ENCODE data around the gene PGF.

PGF gene

DNA sequence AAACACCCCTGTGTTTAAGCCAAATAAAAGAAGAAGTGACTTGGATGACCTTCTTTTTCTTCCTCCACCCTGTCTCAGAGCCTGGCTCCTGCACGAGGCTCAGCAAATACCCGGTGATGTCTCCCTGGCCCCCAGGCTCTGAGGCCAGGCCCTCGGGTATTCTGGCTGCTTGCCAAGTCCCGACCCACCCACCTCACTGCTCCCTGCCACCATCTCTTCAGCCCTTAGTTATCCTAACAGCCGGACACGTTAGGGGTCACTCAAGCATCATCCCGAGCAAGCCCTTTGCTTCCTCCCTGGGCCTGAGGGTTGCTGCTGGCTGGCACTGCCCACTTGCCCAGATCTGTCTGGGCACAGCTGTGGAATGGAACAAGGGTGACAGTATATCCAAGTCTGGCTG lies 39.6 kb downstream of the PGF start:
- no peak for DNase-seq

DNA sequence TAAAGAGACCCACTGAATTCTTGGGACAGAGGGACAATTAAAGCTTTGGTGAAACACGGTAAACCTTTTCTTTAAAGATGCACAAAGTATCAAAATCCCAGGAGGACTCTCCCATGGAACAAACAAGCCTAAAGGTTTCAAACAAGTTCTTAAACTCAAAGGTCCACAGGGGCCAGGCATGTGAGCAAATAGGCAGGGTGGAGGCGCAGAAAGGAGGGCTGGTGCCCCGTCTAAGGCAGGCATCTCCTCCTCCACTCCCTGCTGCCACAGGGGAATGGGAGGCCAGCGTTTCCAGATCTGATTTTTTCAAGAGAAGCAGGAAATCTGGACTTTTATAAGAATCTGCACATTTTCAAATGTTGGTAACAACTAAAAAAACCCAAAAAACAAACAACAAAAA lies 40.0 kb downstream of the PGF start:
- no peak for DNase-seq

DNA sequence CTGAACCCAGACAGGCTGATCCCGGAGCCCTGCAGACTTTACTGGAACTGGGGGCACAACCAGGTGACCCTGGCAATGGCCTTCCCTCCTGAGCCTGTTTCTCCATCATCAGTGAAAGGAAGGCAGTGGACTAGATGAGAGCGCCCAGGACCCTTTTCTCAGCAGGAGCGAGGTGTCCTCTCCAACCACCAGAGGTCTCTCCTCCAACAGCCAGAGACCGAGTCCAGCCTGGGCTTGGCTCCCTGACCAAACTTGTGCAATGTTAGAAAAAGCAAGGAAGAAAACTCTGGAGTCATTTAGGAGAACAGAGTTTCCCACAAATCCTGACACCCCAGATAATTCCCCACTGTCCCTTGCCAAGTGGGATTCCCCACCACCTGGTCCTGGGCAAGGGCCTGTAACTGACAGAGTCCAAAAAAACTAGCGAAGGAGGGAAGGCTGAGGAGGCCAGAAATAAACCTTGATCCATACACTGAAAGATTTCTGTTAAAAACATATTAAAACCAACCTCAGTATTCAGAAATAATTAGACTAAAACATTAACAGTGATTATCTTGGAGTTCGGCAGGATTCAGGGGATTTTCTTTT lies 41.3 kb downstream of the PGF start:
- no peak for DNase-seq

DNA sequence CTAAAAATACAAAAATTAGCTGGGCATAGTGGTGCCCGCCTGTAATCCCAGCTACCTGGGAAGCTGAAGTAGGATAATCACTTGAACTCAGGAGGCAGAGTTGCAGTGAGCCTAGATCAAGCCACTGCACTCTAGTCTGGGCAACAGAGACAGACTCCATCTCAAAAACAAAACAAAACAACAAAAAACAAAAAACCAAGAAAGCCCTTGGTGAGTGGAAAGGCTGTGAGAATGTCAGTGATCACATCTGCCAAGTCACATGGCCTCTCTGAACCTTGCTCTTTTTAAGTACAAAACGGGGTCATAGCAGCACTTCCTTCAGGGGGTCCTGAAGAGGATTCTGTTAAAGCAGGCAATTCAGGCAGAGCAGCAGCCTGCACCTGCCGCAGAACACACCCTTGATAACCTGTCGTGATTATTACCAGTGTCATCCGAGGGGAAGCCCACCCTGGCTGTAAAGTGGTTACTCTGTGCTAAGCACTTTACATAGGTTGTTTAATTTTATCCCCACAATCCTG lies 41.9 kb downstream of the PGF start:
- DNase-seq: no peak

DNA sequence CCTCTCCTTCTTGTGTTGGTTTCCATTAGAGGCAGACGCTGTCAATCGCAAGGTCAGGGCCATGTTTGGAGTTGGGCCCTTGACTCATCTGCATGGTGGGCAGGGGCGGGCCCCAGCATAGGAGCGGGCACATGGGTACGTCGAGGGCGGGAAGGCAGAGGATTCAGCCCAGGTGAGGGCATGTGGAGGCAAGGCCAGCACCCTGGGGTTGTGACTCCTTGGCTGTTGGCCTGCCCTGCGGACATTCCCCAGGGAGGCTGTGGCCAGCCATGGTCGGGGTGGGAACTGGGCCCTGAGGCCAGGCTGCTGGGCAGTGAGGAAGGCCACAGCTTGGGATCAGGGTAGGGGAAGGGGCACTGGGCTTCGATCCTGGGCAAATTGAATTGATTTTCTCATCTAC lies 42.6 kb downstream of the PGF start:
- DNase-seq: no peak

DNA sequence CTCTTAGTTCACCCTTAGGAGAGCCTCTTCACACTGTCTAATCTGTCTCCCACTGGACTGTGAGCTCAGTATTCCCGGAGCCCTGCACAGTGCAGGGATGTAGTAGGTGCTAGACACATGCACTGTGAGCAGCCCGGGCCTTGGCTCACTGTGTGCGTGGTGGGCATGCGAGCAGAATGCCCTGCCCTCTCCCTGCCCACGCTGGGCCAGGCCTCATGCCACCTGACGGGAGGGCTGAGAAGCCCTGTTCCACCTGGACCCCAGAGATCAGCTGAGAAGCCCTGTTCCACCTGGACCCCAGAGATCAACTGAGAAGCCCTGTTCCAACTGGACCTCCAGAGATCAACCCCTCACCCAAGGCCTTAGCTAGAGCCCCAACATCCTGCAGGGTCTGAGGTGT lies 43.3 kb downstream of the PGF start:
- DNase-seq: no peak

DNA sequence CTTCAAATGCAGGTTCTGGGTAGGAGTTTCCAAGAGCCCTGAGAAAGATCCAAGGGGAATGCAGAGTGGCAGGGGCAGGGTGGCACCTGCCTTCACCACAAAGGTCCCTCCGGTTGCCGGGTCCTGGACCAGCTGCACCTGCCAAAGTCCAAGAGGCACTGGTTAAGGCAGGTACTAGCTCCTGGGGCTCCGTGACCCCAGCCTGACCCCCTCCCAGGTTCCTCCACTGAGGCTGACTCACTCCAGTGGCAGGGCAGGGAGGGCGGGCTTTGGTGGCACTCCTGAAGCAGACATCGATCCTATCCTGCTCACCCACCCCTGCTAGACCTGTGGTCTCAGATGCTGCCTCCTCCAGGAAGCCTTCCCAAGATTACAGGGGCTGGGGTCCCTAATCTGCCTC lies 43.7 kb downstream of the PGF start:
- no peak for DNase-seq

DNA sequence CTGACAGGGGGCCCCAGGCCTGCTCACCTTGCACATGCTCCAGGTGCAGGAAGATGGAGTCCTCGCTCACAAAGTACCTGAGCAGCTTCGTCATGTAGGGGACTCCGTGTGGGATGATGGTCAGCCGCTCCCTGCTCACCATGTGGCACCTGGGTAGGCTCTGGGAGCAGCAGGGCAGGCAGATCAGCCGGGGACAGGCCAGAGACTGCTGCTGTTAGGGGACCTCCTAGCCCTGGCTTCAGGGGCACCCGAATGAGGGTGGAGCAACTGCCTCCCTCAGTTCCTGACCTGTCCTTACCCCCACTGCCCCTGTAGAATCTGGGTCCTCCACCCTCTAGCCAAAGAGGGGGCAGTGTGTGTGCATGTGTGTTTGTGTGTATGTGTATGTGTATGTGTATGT lies 44.2 kb downstream of the PGF start:
- DNase-seq: no peak

DNA sequence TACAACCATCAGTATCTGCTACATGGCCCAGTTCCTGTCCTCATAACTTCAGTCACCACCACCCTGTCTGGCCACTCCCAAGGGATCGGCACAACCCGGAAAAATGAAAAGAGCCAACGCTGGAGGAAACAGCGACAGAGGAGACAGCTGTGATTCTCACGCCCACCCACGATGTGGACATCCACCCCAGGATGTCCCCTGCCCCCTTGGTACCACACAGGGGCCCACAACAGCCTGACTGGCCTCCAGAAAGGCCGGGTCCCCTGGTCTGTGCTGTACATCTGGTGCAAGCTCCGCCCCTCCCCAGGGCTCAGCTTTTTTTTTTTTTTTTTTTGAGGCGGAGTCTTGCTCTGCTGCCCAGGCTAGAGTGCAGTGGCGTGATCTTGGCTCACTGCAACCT lies 44.8 kb downstream of the PGF start:
- no peak for DNase-seq

DNA sequence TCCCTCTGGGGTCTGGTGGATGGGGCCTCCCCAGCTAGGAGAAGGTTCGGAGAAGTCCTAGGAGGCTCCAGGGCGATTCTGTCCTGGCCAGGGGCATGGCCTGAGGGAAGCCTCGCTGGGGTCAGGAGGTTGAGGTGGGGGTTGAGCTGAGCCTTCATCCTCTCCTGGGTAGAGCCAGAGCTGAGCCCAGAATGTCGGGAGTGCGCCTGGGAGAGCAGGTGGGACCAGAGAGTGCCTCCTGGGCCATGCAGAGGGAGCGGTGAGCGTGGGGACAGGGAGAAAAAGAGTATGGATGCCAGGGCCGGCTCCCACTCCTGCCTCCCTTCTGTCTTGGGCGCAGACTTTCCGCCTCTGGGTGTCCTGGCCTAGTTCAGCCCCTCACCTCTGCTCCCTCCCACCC lies 45.5 kb downstream of the PGF start:
- no peak for DNase-seq

DNA sequence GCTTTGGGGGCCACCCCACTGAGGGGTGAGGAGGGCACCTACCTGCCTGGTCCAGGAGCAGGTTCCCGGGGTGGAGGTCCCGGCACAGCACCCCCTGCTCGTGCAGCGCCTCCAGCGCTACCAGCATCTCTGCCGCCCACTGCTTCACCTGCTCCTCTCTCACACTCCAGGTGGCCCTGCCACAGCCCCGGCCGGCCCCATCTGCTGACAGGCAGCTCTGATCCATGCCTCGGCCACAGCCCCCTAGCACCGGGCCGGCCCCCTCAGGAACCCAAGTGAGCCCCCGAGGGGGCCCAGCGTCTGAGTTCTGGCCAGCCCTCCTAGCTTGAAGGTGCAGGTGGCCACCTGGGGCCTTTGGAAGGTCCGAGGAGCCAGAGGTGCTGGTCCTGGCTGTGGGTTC lies 45.9 kb downstream of the PGF start:
- DNase-seq: no peak

DNA sequence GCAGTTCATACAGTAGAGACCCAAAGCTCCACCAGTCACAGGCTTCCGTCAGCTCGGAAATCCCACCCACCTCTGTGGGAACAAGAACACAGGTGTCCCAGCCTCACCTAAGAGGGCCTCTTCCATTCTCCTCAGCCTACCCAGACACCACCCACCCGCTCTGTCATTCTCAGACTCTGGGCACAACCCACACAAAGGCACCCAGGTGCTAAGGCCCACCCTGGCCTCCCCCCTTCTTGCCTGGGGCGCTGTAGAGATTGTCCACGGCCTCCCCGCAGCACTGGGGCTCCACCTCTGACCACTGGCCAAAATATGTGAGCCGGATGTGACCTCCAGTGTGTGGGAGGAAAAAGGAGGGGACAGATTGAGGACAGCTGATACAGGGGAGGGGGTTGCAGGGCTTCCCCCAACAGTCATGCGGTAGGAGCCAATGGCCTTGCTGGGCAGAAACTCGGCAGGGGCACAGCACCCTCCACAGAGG lies 46.5 kb downstream of the PGF start:
- DNase-seq: no peak

DNA sequence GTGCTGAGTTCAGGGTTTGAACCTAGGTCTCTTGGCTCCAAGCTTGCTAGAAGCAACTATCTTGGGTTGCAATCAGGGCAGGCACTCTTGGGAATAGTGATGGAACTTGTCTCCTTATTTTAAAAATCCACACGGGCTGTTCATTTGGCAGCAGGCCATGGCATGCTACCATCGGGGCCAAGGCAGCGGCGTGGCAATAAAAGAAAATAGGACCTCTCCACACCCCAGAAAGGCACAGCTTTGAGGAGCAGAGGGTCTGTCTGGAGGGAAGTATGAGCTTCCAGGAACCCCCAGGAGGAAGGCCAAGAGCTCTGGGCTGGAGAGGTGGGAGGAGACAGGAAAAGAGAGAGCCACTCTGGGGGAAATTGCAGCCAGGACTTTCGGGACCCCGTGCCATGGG lies 47.7 kb downstream of the PGF start:
- no peak for DNase-seq

DNA sequence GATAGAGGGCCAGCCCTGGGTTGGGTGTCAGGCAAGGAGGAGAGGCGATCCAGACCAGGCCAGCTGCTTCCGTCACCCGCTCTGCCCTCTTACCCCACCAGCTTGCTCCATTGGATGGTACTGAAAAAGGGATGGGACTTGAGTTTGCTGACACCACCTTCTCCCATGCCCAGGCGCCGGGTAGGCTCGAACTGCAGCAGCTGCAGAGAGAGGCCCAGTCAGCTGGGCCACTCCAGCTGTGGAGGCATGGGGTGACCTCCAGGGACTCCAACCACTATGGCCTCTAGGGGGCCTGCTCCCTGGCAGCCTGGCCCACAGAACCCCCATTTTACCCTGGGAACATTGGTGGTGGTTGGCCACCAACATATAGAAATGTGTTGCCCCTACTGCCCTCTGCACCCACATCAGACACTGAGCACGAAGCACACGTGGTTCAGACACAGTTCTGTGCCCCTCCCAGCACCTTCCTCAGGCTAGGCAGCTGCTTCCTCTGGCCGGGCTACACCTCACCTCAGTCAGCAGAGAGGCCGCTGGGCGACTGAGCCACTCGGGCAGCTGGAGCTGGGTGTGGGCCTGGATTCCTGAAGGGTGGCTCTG lies 48.4 kb downstream of the PGF start:
- no peak for DNase-seq

DNA sequence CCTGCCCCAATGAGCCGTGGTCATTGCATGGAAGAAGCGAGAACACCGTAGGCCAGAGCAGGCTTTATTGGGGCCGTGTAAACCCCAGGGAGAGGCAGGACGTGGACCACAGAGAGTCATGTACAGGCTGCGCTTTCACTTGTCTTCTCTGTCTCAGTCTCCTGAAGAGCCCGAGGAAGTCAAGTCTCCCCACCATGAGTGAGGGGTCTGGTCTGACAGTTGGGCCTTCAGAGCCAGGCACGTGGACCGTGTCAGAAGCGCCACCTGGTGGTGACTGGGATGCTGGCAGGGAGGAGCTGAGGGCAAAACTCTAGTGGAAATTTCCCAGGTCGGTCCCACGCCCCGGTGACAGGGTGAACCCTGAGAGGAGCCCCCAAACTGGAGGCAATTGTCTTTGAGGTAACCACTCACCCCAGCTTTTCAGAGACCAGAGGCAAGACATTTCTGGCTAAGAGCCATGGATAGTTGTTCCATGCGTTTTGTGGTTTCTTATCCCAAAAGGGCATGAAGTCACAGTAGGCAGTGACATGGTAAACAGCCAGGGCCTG lies 49.7 kb downstream of the PGF start:
- no peak for DNase-seq

DNA sequence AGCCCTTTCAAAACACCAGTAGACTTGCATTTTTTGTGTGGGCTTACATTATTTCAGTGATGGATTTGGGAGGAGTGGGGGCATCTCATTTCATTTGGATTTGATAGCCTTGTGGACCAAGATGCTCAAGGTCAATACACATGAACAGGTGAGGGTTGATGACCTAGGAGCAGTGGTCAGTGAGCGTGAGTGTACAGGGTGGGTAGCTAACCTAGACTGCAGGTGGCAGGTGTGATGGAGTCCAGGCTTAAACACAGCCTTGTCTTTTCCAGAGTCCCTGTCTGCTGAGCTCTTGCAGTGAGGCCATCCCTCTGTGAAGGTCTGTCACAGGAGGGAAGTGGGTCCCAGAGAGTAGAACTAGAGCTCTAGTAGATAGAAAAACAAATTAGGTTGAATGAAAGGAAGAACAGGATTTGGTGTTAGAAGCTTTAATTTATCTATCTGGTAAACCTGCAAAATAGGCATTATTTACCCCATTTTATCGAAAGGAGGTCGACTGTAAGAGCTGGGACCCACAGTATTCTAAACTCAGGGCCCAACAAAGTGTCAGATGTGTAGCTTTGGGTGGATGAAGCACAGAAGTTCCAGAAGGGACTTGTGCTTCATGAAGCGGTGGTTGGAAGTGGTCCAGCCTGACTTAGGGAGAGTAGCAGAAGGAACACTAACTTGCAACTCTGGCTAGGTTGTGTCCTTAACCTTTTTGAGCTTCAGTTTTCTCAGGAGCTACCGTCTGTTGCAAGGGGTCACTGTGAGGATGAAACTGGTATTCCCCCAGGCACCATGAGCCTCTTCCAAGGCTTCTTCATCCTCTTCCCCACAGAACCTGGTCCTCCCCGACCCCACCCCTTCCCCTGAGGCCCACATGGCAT lies 50.5 kb downstream of the PGF start:
- no peak for DNase-seq

DNA sequence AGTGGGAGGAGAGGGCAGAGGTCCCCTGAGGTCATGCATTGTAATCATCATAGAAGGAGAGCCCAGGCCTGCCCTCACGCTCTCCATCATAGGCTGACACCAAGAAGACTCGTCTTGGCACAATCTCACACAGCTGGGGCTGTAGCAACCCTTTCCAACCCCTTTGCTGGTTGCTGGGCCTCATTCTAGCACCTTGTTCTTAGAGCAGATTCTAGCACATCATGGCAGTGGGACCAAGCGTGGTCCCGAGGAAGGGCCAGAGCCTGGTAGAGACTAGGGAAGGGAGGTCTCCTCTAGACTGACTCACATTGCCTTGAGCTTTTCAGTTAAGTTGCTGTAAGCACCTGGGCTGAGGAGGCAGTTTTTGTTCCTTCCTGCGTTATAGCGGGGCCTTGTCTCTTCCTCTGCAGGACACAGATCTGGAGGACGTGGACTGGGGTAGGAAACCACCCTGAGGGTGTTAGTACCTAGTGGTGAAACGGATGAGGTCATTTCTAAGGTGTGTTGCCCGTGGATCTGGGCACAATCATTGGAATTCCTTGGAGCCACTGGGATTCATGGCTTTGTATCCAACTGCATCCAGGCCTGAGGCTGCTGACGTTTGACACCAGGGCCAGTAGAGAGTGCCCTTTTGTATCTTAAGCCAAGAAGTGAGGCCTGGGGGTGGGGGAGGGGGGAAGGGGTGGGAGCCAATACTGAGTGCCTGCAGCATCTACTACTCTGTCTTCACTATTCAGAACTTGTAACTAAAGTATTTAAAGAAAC lies 52.3 kb downstream of the PGF start:
- DNase-seq: no peak

DNA sequence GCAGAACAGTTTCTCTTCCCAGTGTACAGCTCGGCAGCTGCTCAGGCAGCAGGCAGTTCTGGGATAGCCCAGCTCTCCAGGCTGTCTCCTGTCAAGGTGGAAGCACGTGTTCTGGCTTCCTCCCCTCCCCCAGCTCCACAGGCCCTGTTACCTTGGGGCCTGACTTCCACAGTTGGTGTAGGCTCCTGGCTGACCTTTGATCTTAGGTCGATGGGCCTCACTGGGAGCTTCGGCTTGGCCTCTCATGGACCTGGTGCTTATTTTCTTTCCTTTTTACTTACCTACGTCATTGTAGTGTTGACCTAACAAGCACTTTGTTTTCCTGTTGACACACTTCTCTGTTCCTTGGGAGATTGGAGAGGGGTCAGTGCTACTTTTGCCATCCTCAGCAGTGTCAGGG lies 56.7 kb downstream of the PGF start:
- DNase-seq: no peak

DNA sequence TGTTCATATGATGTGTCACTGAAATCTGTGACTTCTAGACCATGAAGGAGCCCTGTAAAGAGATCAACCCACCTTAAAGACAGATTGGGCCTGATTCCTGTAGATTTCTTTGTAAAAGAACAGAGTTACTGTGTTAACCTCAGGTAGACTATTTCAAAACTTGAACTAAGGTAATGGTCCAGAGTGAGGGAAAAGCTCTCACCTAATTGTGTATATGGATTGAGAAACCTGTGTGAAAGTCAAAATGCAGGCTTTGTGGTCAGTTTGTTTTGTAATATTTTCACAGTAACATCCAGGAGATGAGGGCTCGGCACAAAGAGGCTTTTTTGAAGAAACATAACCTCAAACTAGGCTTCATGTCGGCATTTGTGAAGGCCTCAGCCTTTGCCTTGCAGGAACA lies 57.3 kb downstream of the PGF start:
- no peak for DNase-seq

DNA sequence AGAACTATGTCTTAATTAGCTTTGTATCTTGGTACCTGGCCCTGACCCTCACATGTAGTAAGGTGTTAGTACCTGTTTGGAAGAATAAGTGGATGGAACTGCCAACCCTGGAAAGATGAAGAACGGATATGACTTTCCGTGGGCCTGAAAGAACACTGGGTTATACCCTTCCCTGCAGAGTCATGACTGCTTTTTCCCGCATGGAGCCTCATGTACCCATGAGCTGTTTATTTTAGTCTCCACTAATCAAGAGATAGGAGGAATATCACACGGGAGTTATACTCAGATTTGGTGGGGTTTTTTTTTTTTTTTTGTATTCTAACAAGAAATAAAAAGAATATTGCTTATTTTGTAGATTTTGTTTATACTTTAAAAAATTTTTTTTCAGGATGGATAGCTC lies 57.8 kb downstream of the PGF start:
- no peak for DNase-seq

DNA sequence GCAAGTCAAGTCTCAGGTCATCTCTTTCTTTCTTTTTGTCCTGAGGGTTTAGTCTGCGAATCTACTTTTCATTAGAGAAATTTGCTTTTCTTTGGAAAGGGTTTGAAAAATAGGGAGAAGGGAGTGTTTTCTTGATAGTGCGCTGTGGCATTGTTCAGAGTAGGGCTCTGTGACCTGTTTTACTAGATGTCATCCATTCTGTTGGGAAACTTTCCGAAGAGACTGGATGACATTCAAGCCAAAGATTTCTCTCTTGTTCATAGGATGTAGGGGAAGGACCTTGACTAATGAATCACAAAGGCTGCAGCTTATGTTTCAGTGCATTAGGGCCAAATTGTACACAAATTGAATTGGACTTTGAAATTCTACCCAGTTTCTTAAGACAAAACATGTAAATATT lies 59.0 kb downstream of the PGF start:
- DNase-seq: no peak

DNA sequence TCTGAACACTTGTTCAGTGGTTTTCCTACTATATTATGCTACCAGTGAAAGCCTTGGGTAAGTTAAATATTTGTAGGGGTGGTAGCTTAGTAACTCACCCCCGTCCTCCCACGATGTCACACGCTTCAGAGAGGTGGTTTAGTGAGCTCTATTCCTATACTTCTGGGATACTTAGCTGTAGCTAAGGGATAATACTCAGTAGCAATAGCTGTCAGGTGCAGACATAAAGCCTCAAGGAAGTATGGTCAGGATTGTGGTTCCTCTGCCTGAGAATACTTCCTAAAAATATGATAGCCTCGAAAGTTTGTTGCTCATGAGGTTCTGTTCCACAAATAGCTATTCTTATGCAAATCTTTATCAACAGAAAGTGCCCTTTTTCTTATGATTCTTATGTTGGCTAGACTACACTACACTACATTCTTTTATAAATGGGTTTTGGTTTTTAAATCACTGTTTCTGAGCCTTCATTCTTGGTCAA lies 61.7 kb downstream of the PGF start:
- DNase-seq: no peak

DNA sequence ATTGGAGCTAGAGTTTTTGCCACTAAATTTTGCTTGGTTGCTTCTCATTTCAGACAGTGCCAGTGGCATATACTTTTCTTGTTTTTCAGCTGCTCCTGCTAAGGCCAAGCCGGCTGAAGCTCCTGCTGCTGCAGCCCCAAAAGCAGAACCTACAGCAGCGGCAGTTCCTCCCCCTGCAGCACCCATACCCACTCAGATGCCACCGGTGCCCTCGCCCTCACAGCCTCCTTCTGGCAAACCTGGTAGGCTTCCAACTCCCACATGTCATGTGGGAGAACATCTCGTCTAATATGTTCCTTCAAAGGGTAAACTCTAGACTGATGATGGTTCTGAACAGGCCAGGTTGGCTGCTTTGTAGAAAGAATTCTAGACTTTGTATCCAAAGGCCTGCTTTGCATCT lies 62.7 kb downstream of the PGF start:
- DNase-seq: no peak

All from NCI-H2029 treated with DMSO at 0.1 percent for 48 hours (cell line).